ENCODE measurements around the gene GALNT15. TPM values are rescaled to one million over a fixed set of nuclear protein-coding genes. Genes with fewer than 3 reads are reported as not detected.
A peak's percentile ranks its signal among the peaks of the same experiment; 100 is the strongest.

Gene GALNT15
- total and polyA plus RNA-seq, 2 donors (not counting 3 experiments of a cell fraction or from before 2014, with no cell fraction given), result 0.87 to 5.4 TPM

- FAIRE-seq (peak; percentile 95), DNase-seq (ENCODE audit: low read depth, low spot score) (peak; percentile 91)
- Histone ChIP-seq H3K36me3 (ENCODE audit: control insufficient read depth in 2 of 2, extremely low read depth in 1 of 2, insufficient read depth in 2 of 2, low read length in 2 of 2) (no peaks in the 10 kb centered on the region), H3K4me3 (replicated peaks in 1 of 3; ENCODE audit: insufficient read depth in 1 of 3, low read depth in 1 of 3, low read length in 3 of 3) (no peak overlapping the region), H3K79me2 (ENCODE audit: control insufficient read depth, insufficient read depth, low read length) (no peaks in the 10 kb centered on the region), H3K4me2 (ENCODE audit: insufficient read depth, low read length) (peak overlapping the region; percentile 23), H4K20me1 (replicated peaks; ENCODE audit: control insufficient read depth, extremely low read depth, insufficient read depth, low read length) (no peaks in the 10 kb centered on the region), H3K27ac (ENCODE audit: insufficient read depth, low read depth, low read length) (peak overlapping the region; percentile 83), H3K4me1 (ENCODE audit: control insufficient read depth, extremely low read depth, insufficient read depth, low read length) (peaks cover 16% of the 10 kb centered on the region), H3K9me1 (replicated peaks; ENCODE audit: control insufficient read depth, extremely low read depth, insufficient read depth, low read length) (no peaks in the 10 kb centered on the region), H3K9ac (replicated peaks; ENCODE audit: extremely low read depth, insufficient read depth, low read length) (peak overlapping the region; percentile 25), H3K27me3 (ENCODE audit: control insufficient read depth in 2 of 2, insufficient read depth in 2 of 2, low read length in 2 of 2) (no peaks in the 10 kb centered on the region), H2AFZ (ENCODE audit: low read depth, low read length) (peak overlapping the region; percentile 4), H3K9me3 (replicated peaks; ENCODE audit: control insufficient read depth, insufficient read depth, low read length) (no peaks in the 10 kb centered on the region)
- dilution Hi-C loops (cut with MboI; ENCODE audit: extremely low pct_ligation_motif_present, low sequenced_read_pairs), result no loop called here
- TSS peak; percentile 67 for BruUV-seq (replicated peaks)
- intact Hi-C loops (cut with micrococcal nuclease), result loop anchor here (1.0 to 2.0 kb wide), 5 partner anchors 38 to 90 kb away; no protein-coding TSS in a partner anchor
- ChIA-PET CTCF (interaction anchor here (0.6 to 2.7 kb wide), 9 partner anchors 8 to 91 kb away, joined by 4 to 13 read pairs (median 7); partner anchors contain the start of gene GALNT15), POLR2A (interaction anchor here (1.1 kb wide), 1 partner anchor 89 kb away, joined by 3 read pairs; no protein-coding TSS in a partner anchor)
- TF ChIP-seq GATA2 (IDR thresholded peaks at IDR 0.05; ENCODE audit: insufficient read depth, insufficient read length, low read depth, low read length) (peak; percentile 40), FOS (IDR thresholded peaks at IDR 0.05; ENCODE audit: borderline replicate concordance, insufficient read depth, low read length) (peak; percentile 67), POLR2AphosphoS5 (IDR thresholded peaks at IDR 0.05; ENCODE audit: insufficient read depth, low read depth, low read length) (peak; percentile 60), POLR2A (IDR thresholded peaks at IDR 0.05; ENCODE audit: low read depth, low read length) (peak; percentile 19), EZH2 (IDR thresholded peaks at IDR 0.05; ENCODE audit: borderline replicate concordance, low read depth, low read length, severe bottlenecking) (no peak)
- TF ChIP-seq, protein P1, sequence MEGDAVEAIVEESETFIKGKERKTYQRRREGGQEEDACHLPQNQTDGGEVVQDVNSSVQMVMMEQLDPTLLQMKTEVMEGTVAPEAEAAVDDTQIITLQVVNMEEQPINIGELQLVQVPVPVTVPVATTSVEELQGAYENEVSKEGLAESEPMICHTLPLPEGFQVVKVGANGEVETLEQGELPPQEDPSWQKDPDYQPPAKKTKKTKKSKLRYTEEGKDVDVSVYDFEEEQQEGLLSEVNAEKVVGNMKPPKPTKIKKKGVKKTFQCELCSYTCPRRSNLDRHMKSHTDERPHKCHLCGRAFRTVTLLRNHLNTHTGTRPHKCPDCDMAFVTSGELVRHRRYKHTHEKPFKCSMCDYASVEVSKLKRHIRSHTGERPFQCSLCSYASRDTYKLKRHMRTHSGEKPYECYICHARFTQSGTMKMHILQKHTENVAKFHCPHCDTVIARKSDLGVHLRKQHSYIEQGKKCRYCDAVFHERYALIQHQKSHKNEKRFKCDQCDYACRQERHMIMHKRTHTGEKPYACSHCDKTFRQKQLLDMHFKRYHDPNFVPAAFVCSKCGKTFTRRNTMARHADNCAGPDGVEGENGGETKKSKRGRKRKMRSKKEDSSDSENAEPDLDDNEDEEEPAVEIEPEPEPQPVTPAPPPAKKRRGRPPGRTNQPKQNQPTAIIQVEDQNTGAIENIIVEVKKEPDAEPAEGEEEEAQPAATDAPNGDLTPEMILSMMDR (IDR thresholded peaks at IDR 0.05; ENCODE audit: extremely low read depth in 1 of 2, insufficient read depth in 1 of 2, low read depth in 1 of 2, low read length in 2 of 2), result no peak
Measured at GRCh38 chr3:16140116-16140893, 34.2 kb upstream of the GALNT15 start.
